KMS-11 (cell line): ENCODE results near the gene STRBP.

Experiments
- H2AFZ ChIP-seq: fragments of 200-600 bp; sonication (generic); 2 replicates; pipeline ENCODE4 v1.6.1; 2016; ENCODE audit warnings: antibody characterized with exemption, mixed run types, low read depth
- H3K27ac ChIP-seq: fragments of 200-600 bp; sonication (generic); 2 replicates; pipeline ENCODE4 v1.6.1; 2016; ENCODE audit warnings: mild to moderate bottlenecking, mixed run types
- H3K27me3 ChIP-seq: fragments of 200-600 bp; sonication (generic); 2 replicates; pipeline ENCODE4 v1.6.1; 2017; ENCODE audit warnings: mild to moderate bottlenecking, low read depth, mixed run types, moderate library complexity; ENCODE audit not compliant: insufficient read depth
- H3K36me3 ChIP-seq: fragments of 200-600 bp; sonication (generic); 2 replicates; pipeline ENCODE4 v1.6.1; 2017; ENCODE audit warnings: mild to moderate bottlenecking, mixed run types; ENCODE audit not compliant: insufficient read depth
- H3K4me1 ChIP-seq: fragments of 200-600 bp; sonication (generic); 2 replicates; pipeline ENCODE4 v1.6.1; 2016; ENCODE audit warnings: mild to moderate bottlenecking, low read depth, mixed run types; ENCODE audit not compliant: poor library complexity, severe bottlenecking
- H3K4me2 ChIP-seq: fragments of 200-600 bp; sonication (generic); 2 replicates; pipeline ENCODE4 v1.7.0; 2016; ENCODE audit warnings: mild to moderate bottlenecking, mixed run types
- H3K4me3 ChIP-seq: fragments of 200-600 bp; sonication (generic); IDR thresholded peaks from 2 replicates; pipeline ENCODE4 v1.6.1; 2017; ENCODE audit warnings: low read depth, low read length, mixed read lengths; ENCODE audit not compliant: insufficient read depth
- H3K79me2 ChIP-seq: fragments of 200-600 bp; sonication (generic); 2 replicates; pipeline ENCODE4 v1.6.1; 2016; ENCODE audit warnings: low read depth, mixed run types; ENCODE audit not compliant: insufficient read depth
- H3K9ac ChIP-seq: fragments of 200-600 bp; sonication (generic); 2 replicates; pipeline ENCODE4 v1.6.1; 2016; ENCODE audit warnings: mild to moderate bottlenecking, mixed run types
- H4K20me1 ChIP-seq: fragments of 200-600 bp; sonication (generic); 2 replicates; pipeline ENCODE4 v1.6.1; 2016; ENCODE audit warnings: mild to moderate bottlenecking, mixed run types; ENCODE audit not compliant: insufficient read depth
- CTCF ChIP-seq: fragments of 200-600 bp; sonication (generic); conservative IDR thresholded peaks from 2 replicates; pipeline ENCODE4 v1.6.1; 2017; ENCODE audit warnings: low read depth, mild to moderate bottlenecking, antibody characterized with exemption, low read length, moderate library complexity, mixed read lengths

The STRBP gene

DNA sequence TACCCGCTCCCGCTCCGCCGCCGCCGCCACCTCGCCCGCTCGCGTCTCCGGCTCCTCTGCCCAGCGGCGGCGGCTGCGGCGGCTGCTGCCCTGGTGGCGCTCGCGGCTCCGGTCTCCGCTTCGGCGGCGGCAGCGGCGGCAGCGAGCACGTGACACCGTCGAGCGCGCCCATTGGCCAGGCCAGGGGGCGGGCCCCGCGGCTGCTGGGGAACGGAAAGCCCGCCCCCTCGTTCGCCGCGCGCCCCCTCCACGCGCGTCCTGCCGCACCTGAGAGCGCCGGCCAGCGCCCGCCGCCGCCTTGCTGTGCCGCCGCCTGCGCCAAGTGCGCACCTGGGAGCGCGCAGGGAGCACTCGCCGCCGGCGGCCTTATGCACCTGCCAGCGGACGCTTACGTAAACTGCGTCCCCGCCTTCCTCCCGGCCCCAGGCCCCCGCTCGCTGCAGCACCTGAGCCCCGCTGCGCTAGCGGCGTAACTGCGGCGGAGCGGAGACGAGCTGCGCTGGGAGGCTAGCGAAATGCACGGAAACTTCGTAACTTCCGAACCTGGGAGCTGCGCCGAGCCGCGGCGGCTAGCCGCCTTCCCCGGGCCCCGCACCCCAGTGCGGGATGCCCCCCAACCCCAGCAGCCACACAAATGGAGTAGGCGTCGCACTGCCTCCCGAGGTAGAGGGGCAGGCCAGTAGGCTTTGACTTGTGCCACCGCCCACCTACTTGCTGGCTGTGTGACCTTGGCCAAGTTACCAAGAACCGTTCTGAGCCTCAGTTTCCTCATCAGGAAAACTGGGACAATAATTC is at the start of gene STRBP:
Gene STRBP, minus strand, starts transcription at position 122 of the 795 bp plus-strand sequence. CDS start 84,452 bp downstream, outside the sequence.
- Histone ChIP-seq H3K27ac (no peak within 1 kb of the TSS), H3K9ac (peak within 1 kb of the TSS; percentile 49; the same call in 1 of the 2 replicates), H2AFZ (peak within 1 kb of the TSS; percentile 97), H3K79me2 (peaks cover 24% of the 10 kb centered on the region; the same call in 1 of the 2 replicates), H4K20me1 (no peaks in the 10 kb centered on the region), H3K4me3 (no peak within 1 kb of the TSS), H3K4me1 (peaks cover 44% of the 10 kb centered on the region), H3K36me3 (no peaks in the 10 kb centered on the region), H3K27me3 (no peaks in the 10 kb centered on the region), H3K4me2 (peak within 1 kb of the TSS; percentile 90)
- no peak for TF ChIP-seq CTCF

DNA sequence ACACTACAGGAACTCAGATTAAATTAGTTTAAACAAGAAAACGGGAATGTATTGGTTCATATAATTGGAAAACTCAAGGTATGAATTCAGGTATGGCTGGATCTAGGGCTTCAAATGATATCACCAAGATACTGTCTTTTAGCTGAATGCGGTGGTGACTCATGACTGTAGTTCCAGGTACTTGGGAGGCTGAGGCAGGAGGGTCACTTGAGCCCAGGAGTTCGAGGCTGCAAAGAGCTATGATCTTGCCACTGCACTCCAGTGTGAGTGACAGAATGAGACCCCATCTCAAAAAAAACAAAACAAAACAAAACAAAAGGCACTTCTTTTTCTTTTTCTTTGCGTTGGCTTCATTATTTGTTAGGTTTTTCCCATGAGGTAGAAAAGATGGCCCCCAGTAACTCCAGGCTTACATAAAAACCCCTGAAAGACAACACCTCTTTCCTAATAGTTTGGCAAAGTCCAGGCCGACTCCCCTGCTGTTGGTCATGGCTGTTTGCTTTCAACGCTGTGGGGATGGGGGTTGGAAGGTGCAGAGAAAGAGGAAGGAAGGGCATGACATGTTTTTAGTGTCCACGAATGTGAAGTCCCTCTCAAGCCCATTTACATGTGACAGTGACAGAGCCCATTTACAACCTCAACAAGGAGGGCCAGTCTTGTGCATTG is 47.8 kb upstream of the STRBP start:
- Histone ChIP-seq H3K4me2 (no peak overlapping the region), H2AFZ (no peak overlapping the region), H3K4me3 (no peak overlapping the region), H3K36me3 (no peaks in the 10 kb centered on the region), H3K27ac (no peak overlapping the region), H3K79me2 (no peaks in the 10 kb centered on the region), H3K27me3 (no peaks in the 10 kb centered on the region), H4K20me1 (no peaks in the 10 kb centered on the region), H3K4me1 (peaks cover 43% of the 10 kb centered on the region), H3K9ac (no peak overlapping the region)
- TF ChIP-seq CTCF = no peak

DNA sequence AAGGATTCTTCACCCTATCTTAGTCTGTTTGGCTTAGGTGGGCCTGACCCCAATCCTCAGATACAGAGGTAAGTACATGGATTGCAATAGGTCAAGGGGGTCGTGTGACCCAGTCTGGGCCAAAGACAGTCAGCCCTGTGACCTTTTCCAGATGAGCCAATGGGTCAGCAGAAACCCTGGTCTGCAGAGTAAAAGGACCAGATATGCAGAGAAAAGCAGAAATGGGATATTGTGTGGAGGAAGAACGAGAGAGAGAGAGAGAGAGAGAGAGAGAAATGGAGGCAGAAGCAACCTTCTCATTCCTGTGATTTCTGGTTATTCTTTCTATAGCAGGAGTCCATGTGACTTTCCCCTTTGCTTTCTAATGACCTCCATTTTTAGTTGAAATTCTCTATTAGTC is 47.2 kb upstream of the STRBP start:
- Histone ChIP-seq H3K36me3 (no peaks in the 10 kb centered on the region), H2AFZ (no peak overlapping the region), H4K20me1 (no peaks in the 10 kb centered on the region), H3K4me1 (peaks cover 38% of the 10 kb centered on the region), H3K27me3 (no peaks in the 10 kb centered on the region), H3K9ac (no peak overlapping the region), H3K4me2 (no peak overlapping the region), H3K4me3 (no peak overlapping the region), H3K79me2 (no peaks in the 10 kb centered on the region), H3K27ac (no peak overlapping the region)
- TF ChIP-seq CTCF = no peak

DNA sequence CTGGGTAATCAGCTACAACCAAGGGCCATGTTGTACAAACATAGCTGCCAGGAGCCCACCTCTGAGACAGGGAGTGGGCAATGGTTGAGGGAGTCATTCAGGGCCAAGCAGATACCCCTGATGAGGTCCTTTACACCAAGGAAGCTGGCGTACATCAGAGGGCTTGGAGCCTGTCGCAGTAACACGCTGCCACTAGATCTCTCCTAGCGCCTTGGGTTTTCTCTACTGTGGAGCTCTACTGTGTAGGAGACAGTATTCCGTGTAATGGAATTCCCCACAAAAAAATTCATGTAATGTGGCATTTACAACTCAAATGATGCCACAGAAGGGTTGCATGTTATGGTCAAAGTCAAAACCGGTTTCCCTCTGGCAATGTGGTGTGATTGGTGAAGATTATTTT is 46.2 kb upstream of the STRBP start:
- Histone ChIP-seq H3K9ac (no peak overlapping the region), H2AFZ (no peak overlapping the region), H3K27ac (no peak overlapping the region), H3K36me3 (no peaks in the 10 kb centered on the region), H4K20me1 (no peaks in the 10 kb centered on the region), H3K27me3 (no peaks in the 10 kb centered on the region), H3K79me2 (no peaks in the 10 kb centered on the region), H3K4me2 (no peak overlapping the region), H3K4me3 (no peak overlapping the region), H3K4me1 (peaks cover 28% of the 10 kb centered on the region)
- no peak for TF ChIP-seq CTCF
